Measurements from ENCODE around the gene HMCN2. TPM values are rescaled to one million over a fixed set of nuclear protein-coding genes. Genes with fewer than 3 reads are reported as not detected.

HMCN2 gene
- total and polyA plus RNA-seq, 2 of the 4 experiments (the other 2 are of a cell fraction) = 0.02 TPM; not detected in 1

DNA sequence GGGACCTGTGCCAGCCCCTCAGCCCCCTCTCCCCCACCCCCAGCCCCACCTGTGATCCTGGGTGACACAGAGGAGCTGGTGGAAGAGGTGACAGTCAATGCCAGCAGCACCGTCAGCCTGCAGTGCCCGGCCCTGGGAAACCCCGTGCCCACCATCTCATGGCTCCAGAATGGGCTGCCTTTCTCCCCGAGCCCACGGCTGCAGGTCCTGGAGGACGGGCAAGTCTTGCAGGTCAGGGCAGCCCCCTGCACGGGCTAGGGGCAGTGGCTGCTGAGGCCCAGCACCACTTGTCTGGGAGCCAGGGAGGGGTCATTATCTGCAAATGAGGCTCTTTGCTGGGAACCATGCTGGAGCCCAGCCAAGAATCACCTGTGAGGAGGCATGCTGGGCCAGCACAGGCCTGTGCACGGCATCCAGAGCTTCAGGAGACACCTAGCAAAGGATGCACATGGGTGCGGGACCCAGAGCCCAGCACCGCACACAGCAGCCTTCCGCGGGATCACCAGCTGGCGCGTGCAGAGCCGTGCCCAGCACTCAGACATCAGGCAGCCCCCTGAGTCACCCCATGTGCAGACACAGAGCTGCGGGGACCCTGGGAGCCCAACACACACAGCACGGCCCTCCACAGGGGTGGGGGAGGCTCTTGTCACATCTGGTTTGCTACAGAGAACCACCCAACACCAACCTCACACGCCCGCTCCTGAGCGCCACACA is 117.2 kb downstream of the HMCN2 start:
- Histone ChIP-seq H3K79me1 (ENCODE audit: low read depth in 1 of 2, low read length in 2 of 2) (no peaks in the 10 kb centered on the region), H3K9ac (ENCODE audit: low read depth, low read length) (no peak overlapping the region), H3K56ac (ENCODE audit: extremely low read depth, insufficient read depth, low read length) (no peak overlapping the region), H2BK20ac (ENCODE audit: low read depth, low read length) (no peak overlapping the region), H3K4me1 (ENCODE audit: control insufficient read depth, insufficient read depth, low read length) (no peaks in the 10 kb centered on the region), H3K14ac (replicated peaks; ENCODE audit: low read depth, low read length) (no peak overlapping the region), H3K36me3 (ENCODE audit: control insufficient read depth, insufficient read depth, low read length) (no peaks in the 10 kb centered on the region), H2BK15ac (ENCODE audit: low read depth, low read length) (no peak overlapping the region), H3K9me1 (ENCODE audit: insufficient read depth, low read length) (no peaks in the 10 kb centered on the region), H2BK5ac (ENCODE audit: low read depth, low read length, poor library complexity, severe bottlenecking) (no peak overlapping the region), H2AK5ac (ENCODE audit: low read depth, low read length) (no peak overlapping the region), H4K91ac (ENCODE audit: insufficient read depth, low read depth, low read length) (no peak overlapping the region), H3K4me3 (ENCODE audit: insufficient read depth, low read depth, low read length) (no peak overlapping the region), H2AFZ (replicated peaks; ENCODE audit: low read length, poor library complexity) (no peak overlapping the region), H2BK120ac (ENCODE audit: low read depth, low read length) (no peak overlapping the region), H3K9me3 (ENCODE audit: control insufficient read depth, insufficient read depth, low read length) (no peaks in the 10 kb centered on the region), H3K27me3 (ENCODE audit: control insufficient read depth, insufficient read depth, low read length) (peaks cover 65% of the 10 kb centered on the region), H2AK9ac (replicated peaks; ENCODE audit: low read depth, low read length, poor library complexity) (no peak overlapping the region), H3K27ac (ENCODE audit: insufficient read depth, low read length) (no peak overlapping the region), H3K4ac (ENCODE audit: low read depth, low read length) (no peak overlapping the region), H4K8ac (ENCODE audit: low read depth in 2 of 2, low read length in 2 of 2) (no peak overlapping the region), H3K23ac (ENCODE audit: low read depth, low read length) (no peak overlapping the region), H3K4me2 (ENCODE audit: low read depth, low read length) (no peak overlapping the region), H4K5ac (ENCODE audit: low read depth, low read length) (no peak overlapping the region), H3K18ac (ENCODE audit: low read depth, low read length) (no peak overlapping the region), H4K20me1 (ENCODE audit: insufficient read depth, low read length) (no peaks in the 10 kb centered on the region; the same call in none of the 2 replicates)
- no TSS peak for BruUV-seq (replicated peaks)
- DNase-seq (no peak), ATAC-seq (ENCODE audit: low read depth) (no peak)
- POLR2A ChIA-PET (ENCODE audit: unreplicated experiment) = no interaction called here
- CTCF ChIA-PET = no interaction called here
- dilution Hi-C loops (cut with HindIII; ENCODE audit: low sequenced_read_pairs, unreplicated experiment) (no loop called here), intact Hi-C loops (cut with micrococcal nuclease) (no loop called here), in situ Hi-C loops (cut with MboI; ENCODE audit: low sequenced_read_pairs) (no loop called here)
- TF ChIP-seq, protein P1, sequence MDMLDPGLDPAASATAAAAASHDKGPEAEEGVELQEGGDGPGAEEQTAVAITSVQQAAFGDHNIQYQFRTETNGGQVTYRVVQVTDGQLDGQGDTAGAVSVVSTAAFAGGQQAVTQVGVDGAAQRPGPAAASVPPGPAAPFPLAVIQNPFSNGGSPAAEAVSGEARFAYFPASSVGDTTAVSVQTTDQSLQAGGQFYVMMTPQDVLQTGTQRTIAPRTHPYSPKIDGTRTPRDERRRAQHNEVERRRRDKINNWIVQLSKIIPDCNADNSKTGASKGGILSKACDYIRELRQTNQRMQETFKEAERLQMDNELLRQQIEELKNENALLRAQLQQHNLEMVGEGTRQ (IDR thresholded peaks at IDR 0.05; ENCODE audit: low read depth, low read length) = no peak
- TF ChIP-seq RFX5 (IDR thresholded peaks at IDR 0.05; ENCODE audit: low read depth, low read length) = no peak
- no peak for TF ChIP-seq RAD21 (IDR thresholded peaks at IDR 0.05; ENCODE audit: low read length)
- no peak for TF ChIP-seq CEBPB (IDR thresholded peaks at IDR 0.05; ENCODE audit: low read depth, low read length)
- no peak for TF ChIP-seq MAFK (IDR thresholded peaks at IDR 0.05; ENCODE audit: low read depth, low read length)
- TF ChIP-seq, protein P2, sequence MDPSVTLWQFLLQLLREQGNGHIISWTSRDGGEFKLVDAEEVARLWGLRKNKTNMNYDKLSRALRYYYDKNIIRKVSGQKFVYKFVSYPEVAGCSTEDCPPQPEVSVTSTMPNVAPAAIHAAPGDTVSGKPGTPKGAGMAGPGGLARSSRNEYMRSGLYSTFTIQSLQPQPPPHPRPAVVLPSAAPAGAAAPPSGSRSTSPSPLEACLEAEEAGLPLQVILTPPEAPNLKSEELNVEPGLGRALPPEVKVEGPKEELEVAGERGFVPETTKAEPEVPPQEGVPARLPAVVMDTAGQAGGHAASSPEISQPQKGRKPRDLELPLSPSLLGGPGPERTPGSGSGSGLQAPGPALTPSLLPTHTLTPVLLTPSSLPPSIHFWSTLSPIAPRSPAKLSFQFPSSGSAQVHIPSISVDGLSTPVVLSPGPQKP (IDR thresholded peaks at IDR 0.05; ENCODE audit: borderline replicate concordance, low read depth, low read length) = no peak
- TF ChIP-seq MAZ (IDR thresholded peaks at IDR 0.05; ENCODE audit: borderline replicate concordance, low read depth, low read length) = no peak
- TF ChIP-seq RCOR1 (IDR thresholded peaks at IDR 0.05; ENCODE audit: insufficient replicate concordance, low read length) = no peak
- no peak for TF ChIP-seq SMC3 (IDR thresholded peaks at IDR 0.05; ENCODE audit: low read depth, low read length)
- TF ChIP-seq NFE2L2 (IDR thresholded peaks at IDR 0.05; ENCODE audit: low read depth, low read length) = no peak
- WGBS, 2 experiments (ENCODE audit: extremely low coverage in 2 of 2, insufficient read length in 1 of 2) = 54% methylated on average over 5 of the region's 20 CpGs; no CpG with 5 or more reads in 1 of the 2 experiments
